ENCODE data around the gene CCNY. TPM values are rescaled to one million over a fixed set of nuclear protein-coding genes. Genes with fewer than 3 reads are reported as not detected.

The CCNY gene
- total and polyA plus RNA-seq, 9 donors = 28.3 to 87.0 (median 60.9) TPM

DNA sequence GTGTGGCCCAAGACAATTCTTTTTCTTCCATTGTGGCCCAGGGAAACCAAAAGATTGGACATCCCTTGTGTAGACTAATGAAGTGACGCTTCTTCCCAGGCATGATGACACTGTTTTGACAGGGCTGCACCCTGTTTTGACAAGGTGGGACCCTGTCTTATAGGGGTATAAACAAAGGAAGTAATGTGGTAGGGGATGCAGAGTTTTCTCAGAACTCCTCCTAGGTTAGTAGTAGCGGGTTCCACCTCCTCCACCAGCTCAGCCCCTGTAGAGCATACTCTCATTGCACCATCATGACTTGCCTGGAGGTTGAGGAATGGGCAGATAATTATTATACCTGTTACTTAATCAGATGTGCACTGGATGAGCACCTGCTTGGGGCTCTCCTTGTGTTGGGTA, 123.1 kb downstream of the CCNY start:
- Histone ChIP-seq H3K9me3 (no peaks in the 10 kb centered on the region), H3K4me1 (ENCODE audit: insufficient read depth) (peaks cover 19% of the 10 kb centered on the region)

GRCh38 chr10:35460852-35461460, 124.6 kb downstream of the CCNY start:
- H3K4me1 ChIP-seq (ENCODE audit: insufficient read depth) = peaks cover 17% of the 10 kb centered on the region
- no peak overlapping the region for H3K27ac ChIP-seq
- intact Hi-C loops (cut with DNase I) = loop anchor here in 1 of 4 donors (10.0 kb wide), 1 partner anchor 106 kb away; no protein-coding TSS in a partner anchor
- no peak for TF ChIP-seq CTCF (IDR thresholded peaks at IDR 0.05)
- TF ChIP-seq POLR2A (IDR thresholded peaks at IDR 0.05) = no peak
- TF ChIP-seq EP300 (IDR thresholded peaks at IDR 0.05) = no peak
- 70 to 84% (median 76%) methylated on average over 2 of the region's 2 CpGs for WGBS, 3 donors
- no peak for DNase-seq
- no peaks in the 10 kb centered on the region for H3K36me3 ChIP-seq
- no peak overlapping the region for H3K4me3 ChIP-seq
- H3K27me3 ChIP-seq = no peaks in the 10 kb centered on the region
- no peaks in the 10 kb centered on the region for H3K9me3 ChIP-seq

More for the DNA sequence above, 123.1 kb downstream of the CCNY start:
- DNase-seq = no peak
- no peaks in the 10 kb centered on the region for H3K27me3 ChIP-seq
- no peak for TF ChIP-seq CTCF (IDR thresholded peaks at IDR 0.05)
- no peak for TF ChIP-seq POLR2A (IDR thresholded peaks at IDR 0.05)
- no peak for TF ChIP-seq EP300 (IDR thresholded peaks at IDR 0.05)
- no peaks in the 10 kb centered on the region for H3K36me3 ChIP-seq
- intact Hi-C loops (cut with DNase I) = no loop called here
- WGBS, 3 donors = 96 to 98% (median 97%) methylated on average over 2 of the region's 2 CpGs
- H3K4me3 ChIP-seq = no peak overlapping the region
- no peak overlapping the region for H3K27ac ChIP-seq

- TF ChIP-seq CTCF (IDR thresholded peaks at IDR 0.05) (no peak), POLR2A (IDR thresholded peaks at IDR 0.05) (no peak), EP300 (IDR thresholded peaks at IDR 0.05) (no peak)
- Histone ChIP-seq H3K9me3 (no peaks in the 10 kb centered on the region), H3K27me3 (no peaks in the 10 kb centered on the region), H3K4me1 (ENCODE audit: insufficient read depth) (peaks cover 17% of the 10 kb centered on the region), H3K27ac (no peak overlapping the region), H3K4me3 (no peak overlapping the region), H3K36me3 (no peaks in the 10 kb centered on the region)
- no peak for DNase-seq
- 64 to 80% (median 79%) methylated on average over 5 of the region's 5 CpGs for WGBS, 3 donors
- intact Hi-C loops (cut with DNase I) = loop anchor here in 1 of 4 donors (10.0 kb wide), 1 partner anchor 108 kb away; no protein-coding TSS in a partner anchor
Measured at GRCh38 chr10:35462491-35462934, 126.2 kb downstream of the CCNY start.

GRCh38 chr10:35463105-35463867, 127.0 kb downstream of the CCNY start:
- intact Hi-C loops (cut with DNase I) = loop anchor here in 1 of 4 donors (10.0 kb wide), 1 partner anchor 108 kb away; no protein-coding TSS in a partner anchor
- no peak for TF ChIP-seq POLR2A (IDR thresholded peaks at IDR 0.05)
- no peak for TF ChIP-seq CTCF (IDR thresholded peaks at IDR 0.05)
- TF ChIP-seq EP300 (IDR thresholded peaks at IDR 0.05) = no peak
- Histone ChIP-seq H3K27ac (no peak overlapping the region), H3K4me3 (no peak overlapping the region), H3K27me3 (no peaks in the 10 kb centered on the region), H3K9me3 (no peaks in the 10 kb centered on the region), H3K4me1 (ENCODE audit: insufficient read depth) (peaks cover 15% of the 10 kb centered on the region), H3K36me3 (no peaks in the 10 kb centered on the region)
- WGBS, 3 donors = 53 to 61% (median 54%) methylated on average over 3 of the region's 3 CpGs
- DNase-seq = no peak
